Progenitor cell of endocrine pancreas (in vitro differentiated cells): ENCODE results near the gene NXPH2. TPM values are rescaled to one million over a fixed set of nuclear protein-coding genes. Genes with fewer than 3 reads are reported as not detected.
"Not testable (repeated sequence)": the region's sequence is repeated elsewhere in the genome, so short reads cannot be mapped to it uniquely, and the experiment has no call there.

Source experiments
- DNase-seq: peaks from one replicate; pipeline ENCODE4 v3.0.0; 2021; ENCODE audit warnings: low spot score; ENCODE audit not compliant: unreplicated experiment
- H3K27ac Mint-ChIP-seq: 2 replicates; pipeline ENCODE4 v1.8.0; 2021; ENCODE audit warnings: mild to moderate bottlenecking, moderate library complexity, mixed read lengths
- H3K27me3 Mint-ChIP-seq: 2 replicates; pipeline ENCODE4 v1.8.0; 2021; ENCODE audit warnings: mixed read lengths
- H3K36me3 Mint-ChIP-seq: 2 replicates; pipeline ENCODE4 v1.8.0; 2022; ENCODE audit warnings: mixed read lengths; ENCODE audit not compliant: insufficient read depth
- H3K4me1 Mint-ChIP-seq: 2 replicates; pipeline ENCODE4 v1.8.0; 2021; ENCODE audit warnings: low read depth, mixed read lengths
- H3K4me3 Mint-ChIP-seq: 2 replicates; pipeline ENCODE4 v1.8.0; 2021; ENCODE audit warnings: low read depth, mild to moderate bottlenecking, moderate library complexity, mixed read lengths
- H3K9me3 Mint-ChIP-seq: 2 replicates; pipeline ENCODE4 v1.8.0; 2021; ENCODE audit warnings: low read depth, mixed read lengths
- CTCF ChIP-seq: fragments of 200-600 bp; sonication (generic); IDR thresholded peaks from one replicate; pipeline ENCODE4 v1.5.0; 2021; ENCODE audit warnings: antibody characterized with exemption, mild to moderate bottlenecking; ENCODE audit not compliant: unreplicated experiment
- total RNA-seq: library from RNA; stranded (reverse); gene quantifications from 2 replicates; pipeline ENCODE4 v1.2.1, GENCODE V29; 2021

The NXPH2 gene
- total RNA-seq, 1 donor from 2014 or later, result 5.3 TPM

DNA sequence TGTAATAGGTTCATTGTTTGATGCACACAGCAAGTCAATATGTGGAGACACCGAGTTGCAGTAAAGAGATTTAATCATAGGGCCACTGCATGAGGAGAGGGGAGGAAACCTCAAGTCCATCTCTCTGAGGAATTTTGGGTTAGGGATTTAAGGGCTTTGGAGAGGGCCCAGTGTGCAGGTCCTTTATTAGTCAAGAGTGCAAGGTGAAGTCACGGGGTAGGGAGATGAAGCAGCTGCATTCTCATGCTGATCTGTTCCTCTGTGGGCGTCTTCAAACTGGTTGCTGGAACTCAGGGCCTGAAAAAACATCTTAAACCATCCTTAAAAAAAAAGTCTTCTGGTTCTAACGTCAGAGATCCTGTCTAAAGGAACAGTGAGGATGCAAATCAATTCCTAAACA, 131.6 kb downstream of the NXPH2 start:
- H3K27ac Mint-ChIP-seq, result no peak overlapping the region
- DNase-seq, result no peak
- no peaks in the 10 kb centered on the region for H3K27me3 Mint-ChIP-seq
- H3K9me3 Mint-ChIP-seq, result no peaks in the 10 kb centered on the region
- TF ChIP-seq CTCF, result no peak
- no peak overlapping the region for H3K4me3 Mint-ChIP-seq
- H3K4me1 Mint-ChIP-seq, result peaks cover 5% of the 10 kb centered on the region
- no peaks in the 10 kb centered on the region for H3K36me3 Mint-ChIP-seq

DNA sequence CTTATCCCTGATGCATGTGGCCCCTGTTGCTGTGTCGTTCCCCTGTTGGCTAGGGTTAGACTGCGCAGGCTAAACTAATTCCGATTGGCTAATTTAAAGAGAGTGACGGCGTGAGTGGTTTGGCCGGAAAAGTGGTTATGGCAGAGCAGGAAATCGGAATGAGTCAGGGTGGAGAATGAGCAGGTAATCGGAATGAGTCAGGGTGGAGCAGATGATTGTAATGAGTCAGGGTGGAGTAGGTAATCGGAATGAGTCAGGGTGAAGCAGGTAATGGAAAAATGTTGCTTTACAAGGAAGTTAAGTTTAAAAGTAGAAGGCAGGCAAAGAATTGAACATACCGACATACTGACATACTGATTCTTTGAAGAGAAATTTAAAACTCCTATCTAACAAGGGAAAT, 135.4 kb downstream of the NXPH2 start:
- H3K27me3 Mint-ChIP-seq, H3K4me3 Mint-ChIP-seq, H3K27ac Mint-ChIP-seq, DNase-seq, H3K4me1 Mint-ChIP-seq, H3K9me3 Mint-ChIP-seq, H3K36me3 Mint-ChIP-seq: not testable (repeated sequence)

DNA sequence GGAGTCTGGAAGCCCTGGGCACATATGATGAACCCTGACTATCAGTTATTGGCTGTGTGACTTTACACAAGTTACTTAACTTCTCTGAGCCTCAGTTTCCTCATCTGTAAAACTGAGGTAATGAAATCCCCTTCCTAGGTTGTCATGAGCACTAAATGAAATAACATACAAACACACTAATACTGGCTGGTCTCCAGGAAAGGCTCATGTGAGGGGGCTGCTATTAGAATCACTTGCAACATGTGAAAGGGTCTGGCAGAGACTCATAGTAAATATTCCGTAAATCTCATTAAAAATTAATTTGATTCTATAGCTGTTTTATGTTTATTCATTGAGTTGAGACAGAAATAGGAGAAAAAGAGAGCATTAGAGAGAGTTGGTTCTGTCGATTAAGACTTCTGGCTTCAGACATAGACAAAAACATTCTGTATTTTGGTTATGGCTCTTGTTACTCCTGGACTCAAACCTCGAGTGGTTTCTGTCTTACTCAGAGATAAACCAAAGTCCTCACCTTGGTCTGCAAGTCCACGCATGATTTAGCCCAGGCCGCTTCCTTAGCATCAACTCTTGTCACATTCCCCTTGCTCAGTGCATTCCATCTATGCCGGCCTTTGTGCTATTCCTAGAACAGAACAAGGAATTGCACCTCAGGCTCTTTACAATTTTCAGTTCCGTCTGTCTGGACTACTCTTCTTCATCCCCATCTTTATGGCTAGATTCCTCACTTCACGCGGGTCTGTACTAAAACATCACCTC, 139.1 kb downstream of the NXPH2 start:
- Mint-ChIP-seq H3K27ac (no peak overlapping the region), H3K36me3 (no peaks in the 10 kb centered on the region), H3K4me3 (no peak overlapping the region), H3K27me3 (no peaks in the 10 kb centered on the region), H3K4me1 (peaks cover 8% of the 10 kb centered on the region), H3K9me3 (no peaks in the 10 kb centered on the region)
- no peak for DNase-seq
- no peak for TF ChIP-seq CTCF

DNA sequence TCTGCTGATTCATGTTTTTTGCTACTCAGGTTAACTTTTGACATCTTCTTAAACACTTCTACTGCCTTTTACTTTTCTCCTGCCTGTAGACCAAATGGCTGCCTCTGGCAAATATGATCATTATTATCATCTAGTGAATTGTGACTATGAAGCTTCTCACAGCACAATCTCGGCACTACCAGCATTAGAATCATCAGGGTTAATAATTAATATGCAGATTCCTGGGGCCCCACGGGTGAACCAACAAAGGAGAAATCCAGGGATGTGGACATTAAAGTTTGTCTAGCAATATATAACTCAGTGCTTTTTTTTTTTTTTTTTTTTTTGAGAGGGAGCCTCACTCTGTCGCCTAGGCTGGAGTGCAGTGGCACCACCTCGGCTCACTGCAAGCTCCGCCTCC, 142.5 kb downstream of the NXPH2 start:
- no peak for TF ChIP-seq CTCF
- H3K36me3 Mint-ChIP-seq, result no peaks in the 10 kb centered on the region
- H3K27me3 Mint-ChIP-seq, result no peaks in the 10 kb centered on the region
- DNase-seq, result no peak
- H3K4me3 Mint-ChIP-seq, result no peak overlapping the region
- H3K9me3 Mint-ChIP-seq, result peaks cover 3% of the 10 kb centered on the region
- H3K4me1 Mint-ChIP-seq, result peaks cover 7% of the 10 kb centered on the region
- H3K27ac Mint-ChIP-seq, result no peak overlapping the region

DNA sequence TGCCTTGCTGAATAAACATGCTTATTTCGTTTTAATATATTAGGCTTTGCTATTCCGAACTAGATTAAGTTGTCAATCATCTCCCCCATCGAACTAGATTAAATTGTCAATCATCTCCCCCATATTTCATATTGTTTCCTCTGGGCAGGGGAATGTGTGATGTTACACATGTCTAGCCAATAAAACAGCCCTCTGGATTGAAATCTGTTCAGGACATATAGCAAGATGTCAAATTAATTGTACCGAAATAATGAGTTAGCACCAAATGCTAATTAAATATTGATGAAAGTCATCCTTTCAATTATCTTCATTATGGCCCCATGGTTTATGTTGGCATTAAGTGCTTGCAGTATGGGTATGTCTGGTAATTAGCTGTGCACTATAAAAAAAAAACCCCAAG, 143.1 kb downstream of the NXPH2 start:
- H3K27me3 Mint-ChIP-seq, result no peaks in the 10 kb centered on the region
- no peak overlapping the region for H3K4me3 Mint-ChIP-seq
- TF ChIP-seq CTCF, result no peak
- H3K36me3 Mint-ChIP-seq, result peaks cover 2% of the 10 kb centered on the region
- no peak overlapping the region for H3K27ac Mint-ChIP-seq
- peaks cover 3% of the 10 kb centered on the region for H3K4me1 Mint-ChIP-seq
- peaks cover 5% of the 10 kb centered on the region for H3K9me3 Mint-ChIP-seq
- no peak for DNase-seq

- peaks cover 3% of the 10 kb centered on the region for H3K4me1 Mint-ChIP-seq
Measured at GRCh38 chr2:138633049-138633448, 147.1 kb downstream of the NXPH2 start.

More at GRCh38 chr2:138633049-138633448, 147.1 kb downstream of the NXPH2 start:
- Mint-ChIP-seq H3K27me3 (no peaks in the 10 kb centered on the region), H3K9me3 (peaks cover 5% of the 10 kb centered on the region), H3K4me3 (no peak overlapping the region), H3K36me3 (peaks cover 2% of the 10 kb centered on the region), H3K27ac (no peak overlapping the region)
- DNase-seq, result no peak
- no peak for TF ChIP-seq CTCF
